Measurements from ENCODE around the gene LATS2.

DNA sequence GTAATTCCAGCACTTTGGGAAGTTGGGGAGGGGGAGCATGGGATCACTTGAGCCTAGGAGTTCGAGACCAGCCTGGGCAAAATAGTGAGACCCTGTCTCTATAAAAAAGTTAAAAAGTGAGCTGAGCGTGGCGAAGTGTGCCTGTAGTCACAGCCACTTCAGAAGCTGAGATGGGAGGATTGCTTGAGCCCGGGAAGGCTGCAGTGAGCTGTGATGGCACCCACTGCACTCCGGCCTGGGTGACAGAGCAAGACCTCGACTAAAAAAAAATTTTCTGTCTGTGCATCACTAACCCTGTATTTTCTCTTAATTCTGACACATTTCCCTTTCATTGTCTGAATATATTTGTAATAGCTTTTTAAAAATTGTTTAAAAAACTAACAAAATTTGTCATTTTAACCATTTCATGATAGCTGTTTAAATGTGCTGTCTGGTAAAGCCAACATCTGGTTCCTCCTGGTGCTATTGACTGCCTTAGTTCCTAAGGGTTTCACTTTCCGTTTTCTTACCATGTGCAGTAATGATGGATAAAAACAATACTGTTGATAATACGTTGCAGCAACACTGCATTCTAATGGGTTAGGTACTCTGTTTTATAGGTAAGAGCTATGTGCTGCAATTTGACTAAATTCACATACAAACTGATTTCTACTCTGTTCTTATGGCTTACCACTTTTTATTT is 29.7 kb downstream of the LATS2 start:
- TF ChIP-seq, protein P1, sequence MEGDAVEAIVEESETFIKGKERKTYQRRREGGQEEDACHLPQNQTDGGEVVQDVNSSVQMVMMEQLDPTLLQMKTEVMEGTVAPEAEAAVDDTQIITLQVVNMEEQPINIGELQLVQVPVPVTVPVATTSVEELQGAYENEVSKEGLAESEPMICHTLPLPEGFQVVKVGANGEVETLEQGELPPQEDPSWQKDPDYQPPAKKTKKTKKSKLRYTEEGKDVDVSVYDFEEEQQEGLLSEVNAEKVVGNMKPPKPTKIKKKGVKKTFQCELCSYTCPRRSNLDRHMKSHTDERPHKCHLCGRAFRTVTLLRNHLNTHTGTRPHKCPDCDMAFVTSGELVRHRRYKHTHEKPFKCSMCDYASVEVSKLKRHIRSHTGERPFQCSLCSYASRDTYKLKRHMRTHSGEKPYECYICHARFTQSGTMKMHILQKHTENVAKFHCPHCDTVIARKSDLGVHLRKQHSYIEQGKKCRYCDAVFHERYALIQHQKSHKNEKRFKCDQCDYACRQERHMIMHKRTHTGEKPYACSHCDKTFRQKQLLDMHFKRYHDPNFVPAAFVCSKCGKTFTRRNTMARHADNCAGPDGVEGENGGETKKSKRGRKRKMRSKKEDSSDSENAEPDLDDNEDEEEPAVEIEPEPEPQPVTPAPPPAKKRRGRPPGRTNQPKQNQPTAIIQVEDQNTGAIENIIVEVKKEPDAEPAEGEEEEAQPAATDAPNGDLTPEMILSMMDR (IDR thresholded peaks at IDR 0.05), result no peak
- TF ChIP-seq POLR2A (IDR thresholded peaks at IDR 0.05), result no peak

Measured in uterus (tissue), 2 donors.